Right lobe of liver (tissue), 4 donors: Measurements from ENCODE around the gene TRMT6.

Experiments used
- POLR2A ChIP-seq: fragments of 450-650 bp; IDR thresholded peaks from one replicate; pipeline ENCODE4 v1.6.1; 2017; ENCODE audit warnings: antibody characterized with exemption, mild to moderate bottlenecking
- TF ChIP-seq, protein P1 (sequence below), 4 donors: fragments of 200-600 bp in 3 of 4; fragments of 450-650 bp in 1 of 4; IDR thresholded peaks; one replicate each; pipeline versions ENCODE4 v1.5.1 to v1.8.0; 2016 to 2022; ENCODE audit warnings: antibody characterized with exemption in 4 of 4, mild to moderate bottlenecking in 2 of 4
- donor health status: DM: no; HTN: no; CAD: no.
- donor health status: DM: no; HTN: no; CAD: no.
- donor health status: DM: no; HTN: yes; CAD: no.

DNA sequence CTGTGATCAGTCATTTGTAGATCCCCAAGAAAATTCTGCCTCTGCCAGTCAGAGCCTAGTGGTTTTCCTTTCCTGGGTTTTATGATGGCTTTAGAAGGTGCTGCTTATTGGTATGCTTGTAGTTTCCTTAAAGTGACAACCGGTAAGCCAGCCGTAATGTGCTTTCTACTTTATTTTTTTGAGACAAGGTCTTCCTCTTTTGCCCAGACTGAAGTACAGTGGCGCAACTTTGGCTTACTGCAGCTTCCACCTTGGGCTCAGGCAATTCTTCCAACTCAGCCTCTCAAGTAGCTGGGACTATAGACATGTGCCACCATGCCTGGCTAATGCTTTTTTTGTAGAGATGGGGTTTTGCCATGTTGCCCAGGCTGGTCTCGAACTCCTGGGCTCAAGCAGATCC, 23.6 kb upstream of the TRMT6 start:
- TF ChIP-seq, protein P1, sequence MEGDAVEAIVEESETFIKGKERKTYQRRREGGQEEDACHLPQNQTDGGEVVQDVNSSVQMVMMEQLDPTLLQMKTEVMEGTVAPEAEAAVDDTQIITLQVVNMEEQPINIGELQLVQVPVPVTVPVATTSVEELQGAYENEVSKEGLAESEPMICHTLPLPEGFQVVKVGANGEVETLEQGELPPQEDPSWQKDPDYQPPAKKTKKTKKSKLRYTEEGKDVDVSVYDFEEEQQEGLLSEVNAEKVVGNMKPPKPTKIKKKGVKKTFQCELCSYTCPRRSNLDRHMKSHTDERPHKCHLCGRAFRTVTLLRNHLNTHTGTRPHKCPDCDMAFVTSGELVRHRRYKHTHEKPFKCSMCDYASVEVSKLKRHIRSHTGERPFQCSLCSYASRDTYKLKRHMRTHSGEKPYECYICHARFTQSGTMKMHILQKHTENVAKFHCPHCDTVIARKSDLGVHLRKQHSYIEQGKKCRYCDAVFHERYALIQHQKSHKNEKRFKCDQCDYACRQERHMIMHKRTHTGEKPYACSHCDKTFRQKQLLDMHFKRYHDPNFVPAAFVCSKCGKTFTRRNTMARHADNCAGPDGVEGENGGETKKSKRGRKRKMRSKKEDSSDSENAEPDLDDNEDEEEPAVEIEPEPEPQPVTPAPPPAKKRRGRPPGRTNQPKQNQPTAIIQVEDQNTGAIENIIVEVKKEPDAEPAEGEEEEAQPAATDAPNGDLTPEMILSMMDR (IDR thresholded peaks at IDR 0.05), result no peak
- no peak for TF ChIP-seq POLR2A
